Coronary artery (tissue), 2 donors: ENCODE results near the gene POLD3.

Source experiments
- DNase-seq: peaks from one replicate; pipeline ENCODE4 v3.0.0-alpha.2; 2017; ENCODE audit warnings: low spot score
- H3K27ac ChIP-seq, 2 donors: fragments of 200-600 bp; sonication (generic); one replicate each; pipeline ENCODE4 v1.5.1; 2016 to 2019
- H3K4me3 ChIP-seq: fragments of 200-600 bp; sonication (generic); 2 replicates; pipeline ENCODE4 v1.5.1; 2016; ENCODE audit warnings: mild to moderate bottlenecking, moderate library complexity
- CTCF ChIP-seq: fragments of 200-600 bp; sonication (generic); IDR thresholded peaks from one replicate; pipeline ENCODE4 v1.5.1; 2019; ENCODE audit warnings: antibody characterized with exemption

Gene POLD3

GRCh38 chr11:74604311-74604710, 11.9 kb downstream of the POLD3 start:
- no peak for TF ChIP-seq CTCF
- no peak for DNase-seq
- no peak overlapping the region for H3K27ac ChIP-seq
- no peak overlapping the region for H3K4me3 ChIP-seq

GRCh38 chr11:74605403-74605802, 13.0 kb downstream of the POLD3 start:
- Histone ChIP-seq H3K4me3 (no peak overlapping the region), H3K27ac (no peak overlapping the region)
- TF ChIP-seq CTCF: no peak
- DNase-seq: no peak

GRCh38 chr11:74608431-74608830, 16.0 kb downstream of the POLD3 start:
- no peak overlapping the region for H3K27ac ChIP-seq
- no peak for DNase-seq
- no peak overlapping the region for H3K4me3 ChIP-seq
- no peak for TF ChIP-seq CTCF

DNA sequence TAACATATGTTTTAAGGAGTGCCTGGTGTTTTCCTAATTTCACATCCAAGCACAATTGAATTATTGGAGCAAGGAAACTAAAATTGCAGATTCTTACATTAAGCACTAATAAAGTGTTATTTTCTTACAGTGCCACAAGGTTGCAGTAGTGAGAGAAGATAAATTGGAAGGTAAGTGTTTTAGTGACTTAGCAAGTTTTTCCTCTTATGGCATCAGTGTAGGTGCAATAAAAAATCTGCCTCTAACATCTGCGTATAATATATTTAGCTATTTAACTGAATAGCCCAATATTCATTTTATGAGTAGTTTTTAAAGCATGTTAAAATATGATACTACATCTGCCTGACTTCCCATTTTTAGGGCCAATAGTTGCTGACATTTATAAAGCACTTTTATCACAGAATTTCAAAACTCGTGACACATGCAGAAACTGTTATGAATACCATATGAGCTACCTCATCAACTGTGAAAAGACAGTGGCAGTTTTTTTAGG, 19.0 kb downstream of the POLD3 start:
- Histone ChIP-seq H3K4me3 (no peak overlapping the region), H3K27ac (peak overlapping the region; percentile 70 to 73)
- DNase-seq: no peak
- TF ChIP-seq CTCF: peak; percentile 23

- no peak for TF ChIP-seq CTCF
- DNase-seq: no peak
- Histone ChIP-seq H3K27ac (no peak overlapping the region), H3K4me3 (no peak overlapping the region)
Measured at GRCh38 chr11:74612877-74613276, 20.5 kb downstream of the POLD3 start.

DNA sequence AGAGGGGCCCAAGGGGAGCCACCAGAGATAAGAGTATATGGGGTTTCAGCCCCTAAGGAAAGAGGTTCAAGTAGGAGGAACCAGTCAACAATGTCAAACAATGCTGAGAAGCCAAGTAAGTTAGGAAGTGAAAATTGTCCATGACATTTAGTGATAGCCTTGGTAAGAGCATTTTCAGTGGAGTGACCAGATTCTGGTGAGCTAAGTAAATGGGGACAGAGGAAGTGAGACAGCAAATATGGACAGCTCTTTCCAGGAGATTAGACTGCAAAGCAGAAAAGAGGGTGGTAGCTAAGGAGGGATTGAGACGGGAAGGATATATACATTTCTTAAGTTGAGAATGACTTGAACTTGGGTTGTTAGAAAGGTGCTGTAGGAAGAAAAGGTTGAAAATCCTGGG, 22.9 kb downstream of the POLD3 start:
- no peak for DNase-seq
- Histone ChIP-seq H3K27ac (no peak overlapping the region), H3K4me3 (no peak overlapping the region)
- no peak for TF ChIP-seq CTCF

DNA sequence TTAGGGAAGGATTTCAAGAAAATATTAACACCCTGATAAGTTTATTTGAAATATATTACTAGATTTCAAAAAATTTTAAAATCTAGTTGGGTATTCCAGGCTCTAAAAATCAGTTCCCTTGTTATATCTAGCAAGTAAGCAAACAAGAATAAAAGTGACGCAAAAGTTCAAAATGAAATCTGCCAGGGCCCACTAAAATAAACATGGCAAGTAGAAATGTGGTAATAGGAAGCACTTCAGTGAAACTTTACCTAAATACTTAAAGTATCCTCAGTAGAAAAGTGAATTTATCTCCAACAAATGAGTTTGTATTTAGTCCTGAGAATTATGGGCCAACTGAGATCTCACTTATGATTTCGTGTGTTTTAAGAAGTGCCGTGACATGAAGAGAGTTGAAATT, 23.6 kb downstream of the POLD3 start:
- TF ChIP-seq CTCF: no peak
- H3K4me3 ChIP-seq: no peak overlapping the region
- DNase-seq: no peak
- no peak overlapping the region for H3K27ac ChIP-seq
